NCI-H2196 (cell line): Measurements from ENCODE around the gene DVL1.

Experiments
- DNase-seq: peaks from one replicate; lab custom pipeline; 2025; ENCODE audit not compliant: unreplicated experiment; lab: John Stamatoyannopoulos, UW

DVL1 gene

DNA sequence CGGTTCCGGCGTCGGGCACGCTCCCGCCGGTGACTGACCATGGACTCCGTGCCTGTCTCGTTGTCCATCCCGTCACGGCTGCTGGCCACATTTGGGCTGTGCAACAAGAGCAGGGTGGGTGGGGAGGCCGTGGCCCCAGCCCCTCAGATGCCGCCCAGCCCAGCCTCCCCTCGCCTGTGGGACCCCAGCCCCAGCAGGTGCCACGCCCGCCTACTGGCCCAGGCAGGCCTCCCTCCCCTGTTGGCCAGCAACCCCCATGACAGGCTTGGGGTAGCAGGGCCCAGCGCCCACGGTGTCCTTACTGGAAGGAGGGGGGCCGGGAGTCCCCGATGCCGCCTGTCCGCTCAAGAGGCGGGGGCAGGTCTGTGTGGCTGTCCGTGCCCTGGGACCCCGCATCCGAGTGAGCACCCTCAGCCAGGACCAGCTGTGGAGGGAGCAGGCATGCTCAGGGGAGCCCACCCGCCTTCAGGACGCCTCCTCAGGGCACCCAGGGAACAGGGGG lies 7.1 kb downstream of the DVL1 start:
- no peak for DNase-seq

GRCh38 chr1:1341549-1342021 lies 7.6 kb downstream of the DVL1 start:
- DNase-seq: no peak

DNA sequence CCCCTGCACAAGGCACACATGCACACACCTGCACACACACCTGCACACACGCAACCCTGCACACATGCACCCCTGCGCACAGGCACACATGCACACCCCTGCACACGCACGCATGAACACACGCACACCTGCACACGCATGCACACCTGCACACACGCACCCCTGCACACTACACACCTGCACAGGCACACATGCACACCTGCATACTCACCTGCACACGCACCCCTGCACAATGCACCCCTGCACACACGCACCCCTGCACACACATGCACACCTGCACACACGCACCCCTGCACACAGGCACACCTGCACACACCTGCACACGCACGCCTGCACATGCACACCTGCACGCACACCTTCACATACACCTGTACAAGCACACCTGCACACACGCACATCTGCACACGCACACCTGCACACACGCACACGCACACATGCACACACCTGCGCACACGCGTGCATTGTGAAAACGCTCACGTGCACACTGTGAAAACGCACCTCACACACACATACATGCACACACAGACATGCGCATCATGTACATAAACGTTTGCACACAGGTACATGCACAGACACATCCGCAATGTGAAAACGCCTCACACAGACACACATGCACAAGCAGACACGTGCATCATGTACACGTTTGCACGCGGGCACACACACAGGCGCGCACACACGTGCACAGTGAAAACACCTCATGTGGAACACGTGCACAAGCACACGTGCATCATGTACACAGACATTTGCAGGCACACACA lies 8.2 kb downstream of the DVL1 start:
- no peak for DNase-seq

DNA sequence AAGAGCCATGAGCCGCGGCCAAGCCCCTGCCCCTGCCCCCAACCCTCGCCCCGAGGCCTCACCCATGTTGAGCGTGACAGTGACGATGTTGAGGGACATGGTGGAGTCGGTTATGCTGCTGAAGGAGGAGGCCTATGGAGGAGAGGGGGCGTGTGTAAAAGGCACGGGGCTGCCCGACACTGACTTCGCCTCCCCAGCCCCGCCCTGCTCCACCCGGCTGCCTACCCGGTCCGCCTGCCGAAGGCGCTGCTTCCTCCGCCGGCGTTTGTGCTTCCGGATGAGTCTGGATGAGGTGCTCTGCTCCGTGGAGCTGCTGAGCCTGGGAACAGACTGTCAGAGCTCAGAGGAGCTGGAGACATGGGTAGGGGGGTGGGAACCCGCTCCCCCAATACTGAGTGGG lies 9.0 kb downstream of the DVL1 start:
- no peak for DNase-seq

DNA sequence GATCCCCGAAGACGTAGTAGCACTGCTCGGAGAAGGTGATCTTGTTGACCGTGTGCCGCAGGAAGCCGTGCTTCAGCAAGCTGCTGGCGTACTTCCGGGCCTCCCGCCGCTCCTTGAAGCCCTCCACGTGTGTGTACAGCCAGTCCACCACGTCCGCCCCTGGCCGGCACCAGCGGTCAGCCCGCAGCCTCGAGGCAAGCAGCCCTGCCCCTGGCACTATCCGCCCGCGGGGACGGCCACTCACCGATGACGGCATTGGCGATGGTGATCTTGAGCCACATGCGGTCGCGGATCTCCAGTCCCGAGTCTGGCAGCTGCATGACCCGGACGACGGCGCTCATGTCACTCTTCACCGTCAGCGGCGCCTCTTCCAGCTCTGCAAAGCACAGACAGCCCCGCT lies 10.9 kb downstream of the DVL1 start:
- no peak for DNase-seq

DNA sequence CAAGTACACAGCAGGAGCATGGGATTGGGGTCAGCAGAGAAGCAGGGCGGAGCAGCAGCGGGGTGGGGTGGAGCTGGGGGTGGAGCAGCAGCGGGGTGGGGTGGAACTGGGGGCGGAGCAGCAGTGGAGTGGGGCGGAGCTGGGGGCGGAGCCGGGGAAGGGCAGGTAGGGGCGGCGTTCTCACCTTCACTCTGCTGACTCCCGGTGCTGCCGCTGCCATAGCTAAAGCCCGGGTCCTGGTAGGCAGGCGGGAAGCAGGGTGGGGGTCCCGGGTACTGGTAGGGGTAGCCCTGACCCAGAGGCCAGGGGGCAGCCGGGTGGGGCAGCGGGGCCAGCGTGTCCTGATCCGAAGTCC lies 11.4 kb downstream of the DVL1 start:
- peak; percentile 40 for DNase-seq

DNA sequence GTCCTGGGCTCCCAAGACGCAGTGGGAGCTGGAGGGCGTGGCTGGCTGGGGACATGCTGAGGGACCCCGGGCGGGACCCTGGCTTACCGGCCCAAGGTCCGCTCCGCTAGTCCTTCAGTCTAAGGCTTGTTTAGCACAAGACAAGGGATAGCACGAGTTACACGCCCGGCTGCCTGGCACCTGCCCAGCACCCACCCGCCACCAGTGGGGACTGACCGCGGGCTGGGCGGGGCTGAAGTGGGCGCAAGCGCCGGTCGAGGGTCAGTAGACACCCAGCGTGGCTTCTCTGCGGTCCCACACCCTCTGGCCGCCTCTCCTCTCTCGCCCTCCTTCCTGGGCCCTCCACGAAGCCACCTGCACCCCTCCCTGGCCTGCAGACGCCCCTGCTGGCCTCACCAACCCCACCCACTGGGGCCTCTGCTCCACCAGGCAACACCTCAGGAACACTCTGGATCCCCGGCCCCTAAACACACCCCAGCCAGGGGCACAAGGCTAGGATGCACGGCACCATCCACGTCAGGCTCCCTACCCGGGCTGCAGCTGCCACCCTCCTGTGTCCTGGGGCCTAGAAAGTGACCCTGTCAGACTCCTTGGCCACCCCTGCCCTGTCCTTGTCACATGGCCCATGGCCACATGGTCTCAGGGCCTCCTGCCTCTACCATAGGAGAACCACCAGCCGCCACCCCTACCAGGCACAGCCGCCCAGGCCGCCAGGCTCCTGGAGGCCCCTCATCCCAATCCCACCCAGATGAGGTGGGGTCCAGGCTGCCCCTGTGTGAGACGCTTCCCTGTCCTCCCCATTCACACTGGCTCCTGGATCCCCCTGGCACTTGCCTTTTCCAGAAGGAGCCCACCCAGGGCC lies 12.1 kb downstream of the DVL1 start:
- no peak for DNase-seq

GRCh38 chr1:1336446-1336845 lies 12.8 kb downstream of the DVL1 start:
- DNase-seq: no peak

DNA sequence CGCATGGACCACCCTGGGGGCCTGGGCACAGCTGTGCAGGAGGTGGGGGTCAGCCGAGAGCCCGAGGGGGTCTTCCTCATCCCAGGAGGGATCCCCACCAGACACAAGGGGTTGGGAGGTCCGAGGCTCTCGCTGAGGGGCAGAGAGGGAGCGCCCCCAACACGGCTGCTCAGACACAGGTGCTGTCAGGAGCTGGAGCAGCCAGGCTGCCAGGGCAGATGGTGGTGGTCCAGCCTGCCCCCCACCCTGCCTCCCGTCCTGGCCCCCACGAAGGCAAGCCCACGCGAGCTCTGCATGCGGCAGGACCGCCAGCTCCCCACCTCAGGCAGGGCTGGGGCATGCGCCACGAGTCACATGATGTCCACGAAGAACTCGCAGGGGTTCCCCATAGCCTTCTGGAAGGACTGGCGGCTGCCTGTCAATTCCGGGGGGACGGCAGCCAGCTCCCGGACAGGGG lies 13.4 kb downstream of the DVL1 start:
- no peak for DNase-seq

DNA sequence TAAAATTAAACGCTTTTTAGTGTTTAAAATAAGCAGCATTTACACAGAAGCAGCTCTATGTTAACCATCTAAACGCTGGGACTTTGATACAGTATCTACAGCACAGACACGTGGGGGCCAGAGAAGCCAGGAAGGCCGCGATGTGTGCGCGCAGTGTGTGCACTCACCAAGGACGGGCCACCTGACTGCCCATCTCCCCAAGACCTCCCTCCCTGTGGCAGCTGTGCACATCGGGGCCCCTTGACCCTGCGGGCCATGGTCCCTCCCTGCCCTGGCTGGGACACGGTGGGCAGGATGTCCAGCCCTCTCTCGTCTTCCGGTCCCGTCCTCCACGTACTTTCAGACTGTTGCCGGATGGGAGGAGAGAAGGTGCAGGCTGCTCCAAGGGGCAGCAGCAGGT lies 13.9 kb downstream of the DVL1 start:
- no peak for DNase-seq

DNA sequence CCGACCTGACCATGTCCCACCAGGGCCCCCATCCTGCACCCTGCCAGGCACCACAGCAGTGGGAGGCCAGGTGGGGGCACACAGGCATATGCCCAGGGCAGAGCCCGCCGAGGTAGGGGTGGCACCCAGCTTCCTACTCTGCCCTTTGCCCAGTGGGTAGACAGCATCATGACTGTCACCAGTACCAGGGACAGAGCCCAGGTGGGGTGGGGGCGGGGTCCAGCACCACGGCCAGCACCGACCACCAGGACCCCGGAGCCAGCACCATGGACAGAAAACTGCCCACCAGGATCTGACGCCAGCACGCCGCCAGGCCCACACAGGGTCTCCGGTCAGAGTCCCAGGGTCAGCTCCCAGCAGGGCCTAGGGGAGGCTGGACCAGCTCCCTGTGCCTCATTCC lies 14.4 kb downstream of the DVL1 start:
- no peak for DNase-seq

DNA sequence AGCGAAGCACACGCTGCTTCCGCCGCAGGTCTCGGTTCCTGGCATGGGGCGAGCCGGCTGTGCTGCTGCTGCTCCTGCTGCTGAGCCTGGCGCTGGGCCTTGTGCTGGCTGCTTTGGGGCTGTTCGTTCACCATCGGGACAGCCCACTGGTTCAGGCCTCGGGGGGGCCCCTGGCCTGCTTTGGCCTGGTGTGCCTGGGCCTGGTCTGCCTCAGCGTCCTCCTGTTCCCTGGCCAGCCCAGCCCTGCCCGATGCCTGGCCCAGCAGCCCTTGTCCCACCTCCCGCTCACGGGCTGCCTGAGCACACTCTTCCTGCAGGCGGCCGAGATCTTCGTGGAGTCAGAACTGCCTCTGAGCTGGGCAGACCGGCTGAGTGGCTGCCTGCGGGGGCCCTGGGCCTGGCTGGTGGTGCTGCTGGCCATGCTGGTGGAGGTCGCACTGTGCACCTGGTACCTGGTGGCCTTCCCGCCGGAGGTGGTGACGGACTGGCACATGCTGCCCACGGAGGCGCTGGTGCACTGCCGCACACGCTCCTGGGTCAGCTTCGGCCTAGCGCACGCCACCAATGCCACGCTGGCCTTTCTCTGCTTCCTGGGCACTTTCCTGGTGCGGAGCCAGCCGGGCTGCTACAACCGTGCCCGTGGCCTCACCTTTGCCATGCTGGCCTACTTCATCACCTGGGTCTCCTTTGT lies 15.5 kb downstream of the DVL1 start:
- DNase-seq: no peak

- no peak for DNase-seq
Measured at GRCh38 chr1:1332774-1333480, 16.3 kb downstream of the DVL1 start.

DNA sequence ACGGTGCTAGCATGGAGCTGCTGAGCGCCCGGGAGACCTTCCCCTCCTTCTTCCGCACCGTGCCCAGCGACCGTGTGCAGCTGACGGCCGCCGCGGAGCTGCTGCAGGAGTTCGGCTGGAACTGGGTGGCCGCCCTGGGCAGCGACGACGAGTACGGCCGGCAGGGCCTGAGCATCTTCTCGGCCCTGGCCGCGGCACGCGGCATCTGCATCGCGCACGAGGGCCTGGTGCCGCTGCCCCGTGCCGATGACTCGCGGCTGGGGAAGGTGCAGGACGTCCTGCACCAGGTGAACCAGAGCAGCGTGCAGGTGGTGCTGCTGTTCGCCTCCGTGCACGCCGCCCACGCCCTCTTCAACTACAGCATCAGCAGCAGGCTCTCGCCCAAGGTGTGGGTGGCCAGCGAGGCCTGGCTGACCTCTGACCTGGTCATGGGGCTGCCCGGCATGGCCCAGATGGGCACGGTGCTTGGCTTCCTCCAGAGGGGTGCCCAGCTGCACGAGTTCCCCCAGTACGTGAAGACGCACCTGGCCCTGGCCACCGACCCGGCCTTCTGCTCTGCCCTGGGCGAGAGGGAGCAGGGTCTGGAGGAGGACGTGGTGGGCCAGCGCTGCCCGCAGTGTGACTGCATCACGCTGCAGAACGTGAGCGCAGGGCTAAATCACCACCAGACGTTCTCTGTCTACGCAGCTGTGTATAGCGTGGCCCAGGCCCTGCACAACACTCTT lies 17.0 kb downstream of the DVL1 start:
- no peak for DNase-seq

DNA sequence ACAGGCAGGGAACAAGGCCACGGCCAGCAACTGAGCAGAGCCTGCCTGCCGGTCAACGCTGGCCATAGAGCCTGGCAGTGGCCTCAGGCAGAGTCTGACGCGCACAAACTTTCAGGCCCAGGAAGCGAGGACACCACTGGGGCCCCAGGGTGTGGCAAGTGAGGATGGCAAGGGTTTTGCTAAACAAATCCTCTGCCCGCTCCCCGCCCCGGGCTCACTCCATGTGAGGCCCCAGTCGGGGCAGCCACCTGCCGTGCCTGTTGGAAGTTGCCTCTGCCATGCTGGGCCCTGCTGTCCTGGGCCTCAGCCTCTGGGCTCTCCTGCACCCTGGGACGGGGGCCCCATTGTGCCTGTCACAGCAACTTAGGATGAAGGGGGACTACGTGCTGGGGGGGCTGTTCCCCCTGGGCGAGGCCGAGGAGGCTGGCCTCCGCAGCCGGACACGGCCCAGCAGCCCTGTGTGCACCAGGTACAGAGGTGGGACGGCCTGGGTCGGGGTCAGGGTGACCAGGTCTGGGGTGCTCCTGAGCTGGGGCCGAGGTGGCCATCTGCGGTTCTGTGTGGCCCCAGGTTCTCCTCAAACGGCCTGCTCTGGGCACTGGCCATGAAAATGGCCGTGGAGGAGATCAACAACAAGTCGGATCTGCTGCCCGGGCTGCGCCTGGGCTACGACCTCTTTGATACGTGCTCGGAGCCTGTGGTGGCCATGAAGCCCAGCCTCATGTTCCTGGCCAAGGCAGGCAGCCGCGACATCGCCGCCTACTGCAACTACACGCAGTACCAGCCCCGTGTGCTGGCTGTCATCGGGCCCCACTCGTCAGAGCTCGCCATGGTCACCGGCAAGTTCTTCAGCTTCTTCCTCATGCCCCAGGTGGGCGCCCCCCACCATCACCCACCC lies 17.9 kb downstream of the DVL1 start, which contains the start of gene TAS1R3:
TAS1R3 (plus strand) TSS at position 213 of the 898 bp plus-strand sequence; CDS start at position 279, 66 bp downstream.
- DNase-seq: no peak

GRCh38 chr1:1330366-1331067 lies 18.7 kb downstream of the DVL1 start:
- no peak for DNase-seq

GRCh38 chr1:1329304-1330210 lies 19.7 kb downstream of the DVL1 start:
- DNase-seq: no peak
